ENCODE measurements around the gene SCYGR5.

Gene SCYGR5

GRCh38 chr2:227674485-227674884, 7.9 kb downstream of the SCYGR5 start:
- H3K4me3 ChIP-seq (ENCODE audit: insufficient read length, low read depth) = no peak overlapping the region
- no peak overlapping the region for H3K9ac ChIP-seq (ENCODE audit: insufficient read length, low read depth)
- DNase-seq (ENCODE audit: low read depth, low spot score) = no peak
- H3K27me3 ChIP-seq (ENCODE audit: insufficient read depth, insufficient read length) = no peaks in the 10 kb centered on the region
- H3K4me1 ChIP-seq (ENCODE audit: insufficient read depth, insufficient read length) = no peaks in the 10 kb centered on the region
- no peaks in the 10 kb centered on the region for H3K9me3 ChIP-seq (ENCODE audit: insufficient read depth, low read length)
- no peaks in the 10 kb centered on the region for H3K36me3 ChIP-seq (ENCODE audit: insufficient read depth, insufficient read length, low read length)
- TF ChIP-seq SUZ12 (IDR thresholded peaks at IDR 0.05; ENCODE audit: extremely low read depth, insufficient read depth, insufficient read length) (no peak), ZNF274 (IDR thresholded peaks at IDR 0.05; ENCODE audit: low read depth, low read length) (no peak)

GRCh38 chr2:227677928-227678327, 11.3 kb downstream of the SCYGR5 start:
- Histone ChIP-seq H3K9ac (ENCODE audit: insufficient read length, low read depth) (no peak overlapping the region), H3K4me3 (ENCODE audit: insufficient read length, low read depth) (no peak overlapping the region), H3K4me1 (ENCODE audit: insufficient read depth, insufficient read length) (no peaks in the 10 kb centered on the region), H3K27me3 (ENCODE audit: insufficient read depth, insufficient read length) (no peaks in the 10 kb centered on the region), H3K36me3 (ENCODE audit: insufficient read depth, insufficient read length, low read length) (no peaks in the 10 kb centered on the region), H3K9me3 (ENCODE audit: insufficient read depth, low read length) (no peaks in the 10 kb centered on the region)
- DNase-seq (ENCODE audit: low read depth, low spot score) = no peak
- TF ChIP-seq YY1 (IDR thresholded peaks at IDR 0.05; ENCODE audit: insufficient read depth, insufficient read length) (no peak), SUZ12 (IDR thresholded peaks at IDR 0.05; ENCODE audit: extremely low read depth, insufficient read depth, insufficient read length) (no peak), ZNF274 (IDR thresholded peaks at IDR 0.05; ENCODE audit: low read depth, low read length) (no peak)

DNA sequence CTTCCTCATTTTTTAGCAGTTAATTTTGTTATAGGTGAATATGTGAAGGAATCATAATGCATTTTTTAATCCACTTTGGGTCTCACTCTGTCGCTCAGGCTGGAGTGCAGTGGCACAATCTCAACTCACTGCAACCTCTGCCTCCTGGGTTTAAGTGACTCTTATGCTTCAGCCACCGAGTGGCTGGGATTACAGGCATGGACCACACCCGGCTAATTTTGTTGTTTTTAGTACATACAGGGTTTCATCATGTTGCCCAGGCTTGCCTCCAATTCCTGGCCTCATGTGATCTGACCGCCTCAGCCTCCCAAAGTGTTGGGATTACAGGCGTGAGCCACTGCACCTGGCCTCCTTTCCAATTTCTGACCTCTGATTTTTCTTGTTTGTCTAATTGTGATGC, 17.7 kb downstream of the SCYGR5 start:
- Histone ChIP-seq H3K36me3 (ENCODE audit: insufficient read depth, insufficient read length, low read length) (peaks cover 3% of the 10 kb centered on the region), H3K4me3 (ENCODE audit: insufficient read length, low read depth) (no peak overlapping the region), H3K4me1 (ENCODE audit: insufficient read depth, insufficient read length) (no peaks in the 10 kb centered on the region), H3K9me3 (ENCODE audit: insufficient read depth, low read length) (no peaks in the 10 kb centered on the region), H3K27me3 (ENCODE audit: insufficient read depth, insufficient read length) (no peaks in the 10 kb centered on the region), H3K9ac (ENCODE audit: insufficient read length, low read depth) (no peak overlapping the region)
- TF ChIP-seq SUZ12 (IDR thresholded peaks at IDR 0.05; ENCODE audit: extremely low read depth, insufficient read depth, insufficient read length) (no peak), YY1 (IDR thresholded peaks at IDR 0.05; ENCODE audit: insufficient read depth, insufficient read length) (no peak), ZNF274 (IDR thresholded peaks at IDR 0.05; ENCODE audit: low read depth, low read length) (no peak)
- no peak for DNase-seq (ENCODE audit: low read depth, low spot score)

- DNase-seq (ENCODE audit: low read depth, low spot score) = no peak
- Histone ChIP-seq H3K9me3 (ENCODE audit: insufficient read depth, low read length) (no peaks in the 10 kb centered on the region), H3K4me1 (ENCODE audit: insufficient read depth, insufficient read length) (no peaks in the 10 kb centered on the region), H3K4me3 (ENCODE audit: insufficient read length, low read depth) (no peak overlapping the region), H3K9ac (ENCODE audit: insufficient read length, low read depth) (no peak overlapping the region), H3K27me3 (ENCODE audit: insufficient read depth, insufficient read length) (no peaks in the 10 kb centered on the region), H3K36me3 (ENCODE audit: insufficient read depth, insufficient read length, low read length) (peaks cover 3% of the 10 kb centered on the region)
- TF ChIP-seq SUZ12 (IDR thresholded peaks at IDR 0.05; ENCODE audit: extremely low read depth, insufficient read depth, insufficient read length) (no peak), YY1 (IDR thresholded peaks at IDR 0.05; ENCODE audit: insufficient read depth, insufficient read length) (no peak), ZNF274 (IDR thresholded peaks at IDR 0.05; ENCODE audit: low read depth, low read length) (no peak)
Measured at GRCh38 chr2:227687189-227687588, 20.6 kb downstream of the SCYGR5 start.

GRCh38 chr2:227696990-227697679, 30.5 kb downstream of the SCYGR5 start:
- H3K9me3 ChIP-seq (ENCODE audit: insufficient read depth, low read length) = no peaks in the 10 kb centered on the region
- H3K27me3 ChIP-seq (ENCODE audit: insufficient read depth, insufficient read length) = no peaks in the 10 kb centered on the region
- no peak overlapping the region for H3K4me3 ChIP-seq (ENCODE audit: insufficient read length, low read depth)
- no peaks in the 10 kb centered on the region for H3K4me1 ChIP-seq (ENCODE audit: insufficient read depth, insufficient read length)
- peaks cover 26% of the 10 kb centered on the region for H3K36me3 ChIP-seq (ENCODE audit: insufficient read depth, insufficient read length, low read length)
- TF ChIP-seq SUZ12 (IDR thresholded peaks at IDR 0.05; ENCODE audit: extremely low read depth, insufficient read depth, insufficient read length) (no peak), ZNF274 (IDR thresholded peaks at IDR 0.05; ENCODE audit: low read depth, low read length) (no peak), YY1 (IDR thresholded peaks at IDR 0.05; ENCODE audit: insufficient read depth, insufficient read length) (no peak)
- no peak overlapping the region for H3K9ac ChIP-seq (ENCODE audit: insufficient read length, low read depth)
- DNase-seq (ENCODE audit: low read depth, low spot score) = no peak

- peaks cover 18% of the 10 kb centered on the region for H3K36me3 ChIP-seq (ENCODE audit: insufficient read depth, insufficient read length, low read length)
- no peak overlapping the region for H3K4me3 ChIP-seq (ENCODE audit: insufficient read length, low read depth)
- no peaks in the 10 kb centered on the region for H3K27me3 ChIP-seq (ENCODE audit: insufficient read depth, insufficient read length)
- H3K9me3 ChIP-seq (ENCODE audit: insufficient read depth, low read length) = no peaks in the 10 kb centered on the region
- DNase-seq (ENCODE audit: low read depth, low spot score) = no peak
- TF ChIP-seq YY1 (IDR thresholded peaks at IDR 0.05; ENCODE audit: insufficient read depth, insufficient read length) (no peak), ZNF274 (IDR thresholded peaks at IDR 0.05; ENCODE audit: low read depth, low read length) (no peak)
- no peak overlapping the region for H3K9ac ChIP-seq (ENCODE audit: insufficient read length, low read depth)
- H3K4me1 ChIP-seq (ENCODE audit: insufficient read depth, insufficient read length) = no peaks in the 10 kb centered on the region
Measured at GRCh38 chr2:227701556-227701955, 35.0 kb downstream of the SCYGR5 start.

GRCh38 chr2:227703280-227703732, 36.7 kb downstream of the SCYGR5 start:
- no peaks in the 10 kb centered on the region for H3K27me3 ChIP-seq (ENCODE audit: insufficient read depth, insufficient read length)
- H3K4me3 ChIP-seq (ENCODE audit: insufficient read length, low read depth) = no peak overlapping the region
- H3K4me1 ChIP-seq (ENCODE audit: insufficient read depth, insufficient read length) = no peaks in the 10 kb centered on the region
- DNase-seq (ENCODE audit: low read depth, low spot score) = no peak
- TF ChIP-seq ZNF274 (IDR thresholded peaks at IDR 0.05; ENCODE audit: low read depth, low read length) = no peak
- TF ChIP-seq YY1 (IDR thresholded peaks at IDR 0.05; ENCODE audit: insufficient read depth, insufficient read length) = no peak
- TF ChIP-seq SUZ12 (IDR thresholded peaks at IDR 0.05; ENCODE audit: extremely low read depth, insufficient read depth, insufficient read length) = no peak
- H3K9me3 ChIP-seq (ENCODE audit: insufficient read depth, low read length) = no peaks in the 10 kb centered on the region
- no peak overlapping the region for H3K9ac ChIP-seq (ENCODE audit: insufficient read length, low read depth)
- H3K36me3 ChIP-seq (ENCODE audit: insufficient read depth, insufficient read length, low read length) = peaks cover 23% of the 10 kb centered on the region

All from NT2/D1 (cell line).